CD4-positive, alpha-beta T cell treated with Interleukin-6 for 4 hours (primary cell): Measurements from ENCODE around the gene ALCAM.
"Not testable (repeated sequence)": the region's sequence is repeated elsewhere in the genome, so short reads cannot be mapped to it uniquely, and the experiment has no call there.

Experiments used
- DNase-seq: peaks from one replicate; pipeline ENCODE4 v3.0.0-alpha.2; 2020; ENCODE audit warnings: mixed read lengths

ALCAM gene

GRCh38 chr3:105603516-105603915 is 236.8 kb downstream of the ALCAM start:
- DNase-seq, result not testable (repeated sequence)

DNA sequence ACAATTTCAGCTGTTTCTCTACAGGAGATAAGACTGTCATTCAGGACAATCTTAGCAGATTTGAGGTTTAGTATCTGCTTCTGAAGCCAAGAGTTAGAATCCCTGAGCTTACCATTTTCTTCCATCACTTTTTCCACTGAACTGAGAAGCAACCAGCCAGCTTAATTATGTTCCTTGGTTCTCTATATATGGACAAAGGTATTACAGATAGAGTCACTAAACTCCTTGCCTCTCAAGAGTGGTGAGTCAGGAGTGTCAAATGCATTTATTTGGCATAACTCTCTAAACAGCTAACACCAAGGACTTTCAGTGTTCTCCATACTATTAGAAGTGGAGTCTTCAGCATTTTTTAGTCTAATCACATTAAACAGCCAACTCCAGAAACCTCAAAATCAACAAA is 239.3 kb downstream of the ALCAM start:
- DNase-seq, result no peak

- DNase-seq, result no peak
Observed at GRCh38 chr3:105608623-105609022, 241.9 kb downstream of the ALCAM start.

GRCh38 chr3:105610473-105610872 is 243.8 kb downstream of the ALCAM start:
- no peak for DNase-seq

GRCh38 chr3:105611304-105612192 is 244.8 kb downstream of the ALCAM start:
- no peak for DNase-seq

DNA sequence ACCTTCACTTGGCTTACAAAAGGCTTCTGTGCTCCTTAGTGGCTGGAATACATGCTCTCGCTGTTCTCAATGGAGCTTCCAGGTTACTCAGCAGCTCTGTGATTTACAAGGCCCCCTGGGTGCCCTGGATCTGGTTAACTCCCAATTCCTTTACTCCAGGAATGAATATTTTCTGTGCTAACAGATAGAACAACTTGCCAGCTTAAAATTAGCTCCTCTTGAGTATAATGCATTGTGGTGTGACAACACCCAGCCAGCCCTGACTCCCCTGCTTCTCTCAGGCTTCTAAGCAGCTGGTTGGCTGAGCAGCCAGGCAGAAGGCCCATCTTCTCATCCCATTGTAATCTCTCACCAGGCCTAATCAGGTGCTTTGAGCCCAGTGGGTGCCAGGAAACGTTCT is 246.4 kb downstream of the ALCAM start:
- no peak for DNase-seq

DNA sequence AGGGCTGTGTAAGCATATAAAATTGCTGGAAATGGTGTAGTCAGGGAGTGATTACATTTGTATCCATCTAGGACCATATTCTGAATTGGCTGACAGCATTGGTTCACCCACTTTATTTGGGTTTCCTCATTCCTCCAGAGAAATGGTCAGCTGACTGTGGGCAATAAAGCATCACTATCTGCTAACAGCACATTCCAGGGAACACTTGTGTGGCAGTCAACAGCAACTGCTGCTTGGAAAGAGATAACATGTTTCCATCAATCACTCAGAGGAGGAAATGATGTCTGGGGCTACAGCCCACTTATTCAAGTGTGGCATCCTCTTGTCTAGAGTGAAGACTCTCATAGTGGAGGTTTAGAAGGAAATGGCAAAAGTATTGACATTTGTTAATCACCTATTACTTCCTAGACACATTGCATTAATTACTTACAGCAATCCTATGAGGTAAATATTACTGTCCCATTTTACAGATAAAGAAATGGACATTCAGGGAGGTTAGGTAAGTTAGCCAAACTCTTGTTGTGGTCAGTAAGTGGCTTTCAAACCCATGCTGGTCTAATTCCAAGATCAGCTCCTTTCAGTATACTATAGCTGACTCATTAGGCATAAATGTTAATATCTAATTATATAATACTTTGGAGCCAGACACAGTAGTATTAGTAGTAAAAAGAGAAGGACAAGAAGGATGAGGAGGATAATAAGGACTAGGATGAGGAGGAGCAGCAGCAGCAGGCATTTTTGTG is 247.8 kb downstream of the ALCAM start:
- no peak for DNase-seq

DNA sequence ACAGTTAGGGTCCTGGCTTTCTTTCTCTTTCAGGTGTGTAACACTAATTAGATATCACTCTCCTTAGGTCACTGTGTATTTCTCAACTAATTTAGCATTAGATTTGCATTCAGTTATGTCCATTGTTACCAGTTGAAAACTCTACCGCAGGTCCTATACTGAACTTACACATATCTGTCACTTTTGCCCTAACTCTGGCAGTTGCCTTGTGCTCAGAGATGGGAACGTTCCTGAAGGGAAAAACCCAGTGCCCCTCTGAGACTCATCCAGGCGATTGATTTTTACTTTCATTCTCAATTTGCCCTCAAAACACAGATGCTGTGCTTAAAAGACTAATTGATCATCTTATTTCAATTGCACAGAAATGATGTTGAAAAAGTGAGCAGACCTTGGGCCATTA is 249.1 kb downstream of the ALCAM start:
- DNase-seq, result no peak

- DNase-seq, result no peak
Observed at GRCh38 chr3:105616374-105617121, 249.8 kb downstream of the ALCAM start.

GRCh38 chr3:105618556-105618955 is 251.8 kb downstream of the ALCAM start:
- DNase-seq, result no peak

DNA sequence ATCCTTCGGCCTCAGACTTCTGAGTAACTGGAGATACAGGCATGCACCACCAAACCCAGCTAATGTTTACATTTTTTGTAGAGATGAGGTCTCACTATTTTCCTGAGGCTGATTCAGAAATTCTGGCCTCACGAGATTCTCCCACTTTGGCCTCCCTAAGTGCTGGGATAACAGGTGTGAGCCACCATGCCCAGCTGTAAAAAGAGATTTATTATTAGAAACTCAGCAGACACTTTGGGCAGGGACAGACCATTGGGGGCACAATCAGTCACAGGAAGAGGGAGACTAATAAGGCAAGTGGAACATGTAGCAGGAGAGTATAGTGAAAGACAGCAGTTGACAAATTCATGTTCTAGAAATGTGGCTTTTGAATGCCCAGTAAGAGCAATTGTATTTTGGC is 252.9 kb downstream of the ALCAM start:
- DNase-seq, result no peak

- DNase-seq, result no peak
Observed at GRCh38 chr3:105620236-105620635, 253.5 kb downstream of the ALCAM start.

DNA sequence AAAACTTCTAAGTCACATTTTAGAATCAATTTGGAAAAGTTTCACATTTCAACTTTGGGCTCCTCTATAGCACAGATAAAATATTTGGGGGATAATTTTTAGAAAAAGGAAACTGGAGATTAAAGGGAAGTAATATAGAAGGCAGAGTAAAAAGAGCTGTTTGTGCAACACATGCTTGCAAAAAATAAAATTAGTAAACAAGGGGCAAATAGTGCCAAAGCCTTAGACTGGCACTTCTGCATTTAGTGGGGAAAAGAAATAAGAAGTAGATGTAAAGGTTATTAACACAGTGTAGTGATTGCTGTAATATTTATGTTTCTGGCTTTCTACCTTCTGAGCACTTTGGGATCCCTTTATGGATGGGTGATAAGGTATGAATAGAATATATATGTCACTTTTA is 255.5 kb downstream of the ALCAM start:
- no peak for DNase-seq
